ENCODE results near the gene MPG. TPM values are rescaled to one million over a fixed set of nuclear protein-coding genes. Genes with fewer than 3 reads are reported as not detected.

MPG gene
- total RNA-seq, 1 donor from 2014 or later = 43.4 TPM

GRCh38 chr16:76535-77272 is 1.3 kb upstream of the MPG start:
- Mint-ChIP-seq H3K4me3 (peak overlapping the region; percentile 66), H3K27me3 (ENCODE audit: low read depth) (no peaks in the 10 kb centered on the region), H3K9me3 (no peaks in the 10 kb centered on the region), H3K36me3 (no peaks in the 10 kb centered on the region), H3K27ac (peak overlapping the region; percentile 96), H3K4me1 (peaks cover 42% of the 10 kb centered on the region)
- no peak for TF ChIP-seq CTCF (IDR thresholded peaks at IDR 0.05; ENCODE audit: unreplicated experiment)
- no peak for DNase-seq (ENCODE audit: low spot score in 2 of 2, unreplicated experiment in 2 of 2)

- TF ChIP-seq CTCF (IDR thresholded peaks at IDR 0.05; ENCODE audit: unreplicated experiment) = no peak
- Mint-ChIP-seq H3K36me3 (no peaks in the 10 kb centered on the region), H3K27me3 (ENCODE audit: low read depth) (no peaks in the 10 kb centered on the region), H3K9me3 (no peaks in the 10 kb centered on the region), H3K4me1 (peaks cover 41% of the 10 kb centered on the region), H3K27ac (peak overlapping the region; percentile 96), H3K4me3 (peak overlapping the region; percentile 66)
- peak in 1 of 2 experiments; percentile 61 for DNase-seq (ENCODE audit: low spot score in 2 of 2, unreplicated experiment in 2 of 2)
Measured at GRCh38 chr16:77273-77806, 685 bp upstream of the MPG start.

- Mint-ChIP-seq H3K4me3 (peak overlapping the region; percentile 83), H3K27ac (peak overlapping the region; percentile 89), H3K36me3 (no peaks in the 10 kb centered on the region), H3K27me3 (ENCODE audit: low read depth) (no peaks in the 10 kb centered on the region), H3K4me1 (peaks cover 37% of the 10 kb centered on the region), H3K9me3 (no peaks in the 10 kb centered on the region)
- DNase-seq (ENCODE audit: low spot score in 2 of 2, unreplicated experiment in 2 of 2) = peak in 1 of 2 experiments; percentile 49
- no peak for TF ChIP-seq CTCF (IDR thresholded peaks at IDR 0.05; ENCODE audit: unreplicated experiment)
Measured at GRCh38 chr16:78444-79150, 572 bp downstream of the MPG start.

DNA sequence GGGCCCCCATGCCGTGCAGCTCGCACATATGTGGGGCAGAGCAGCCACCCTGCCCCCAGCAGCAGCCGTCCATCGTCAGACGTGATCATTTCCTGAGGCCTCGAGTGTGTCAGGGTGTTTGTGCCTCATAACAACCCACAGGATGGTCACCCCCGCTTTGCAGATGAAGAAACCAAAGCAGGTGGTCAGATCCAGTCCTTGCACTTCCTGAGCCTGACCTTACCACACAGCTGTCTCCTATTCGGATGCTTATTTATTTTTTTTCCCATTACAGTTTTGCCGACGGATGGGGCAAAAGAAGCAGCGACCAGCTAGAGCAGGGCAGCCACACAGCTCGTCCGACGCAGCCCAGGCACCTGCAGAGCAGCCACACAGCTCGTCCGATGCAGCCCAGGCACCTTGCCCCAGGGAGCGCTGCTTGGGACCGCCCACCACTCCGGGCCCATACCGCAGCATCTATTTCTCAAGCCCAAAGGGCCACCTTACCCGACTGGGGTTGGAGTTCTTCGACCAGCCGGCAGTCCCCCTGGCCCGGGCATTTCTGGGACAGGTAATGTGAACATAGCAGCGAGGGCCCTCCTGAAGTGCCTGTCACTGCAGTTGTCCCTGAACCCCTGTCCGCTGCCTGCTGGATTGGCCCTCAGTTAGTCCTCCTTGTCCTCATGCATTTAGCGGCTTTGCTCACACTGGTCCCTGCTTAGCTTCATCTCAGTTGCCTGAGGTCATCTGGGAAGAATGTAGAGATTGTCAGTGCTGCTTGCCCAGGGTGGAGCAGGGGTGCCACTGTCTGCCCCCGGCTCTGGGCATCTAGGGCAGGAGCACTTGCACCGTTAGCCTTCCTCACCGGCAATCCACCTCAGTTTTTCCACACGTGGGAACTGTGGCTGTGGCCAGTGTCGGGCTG is 1.4 kb downstream of the MPG start:
- Mint-ChIP-seq H3K27me3 (ENCODE audit: low read depth) (no peaks in the 10 kb centered on the region), H3K4me3 (peak overlapping the region; percentile 83), H3K9me3 (no peaks in the 10 kb centered on the region), H3K27ac (no peak overlapping the region), H3K4me1 (peaks cover 30% of the 10 kb centered on the region), H3K36me3 (peaks cover 4% of the 10 kb centered on the region)
- no peak for TF ChIP-seq CTCF (IDR thresholded peaks at IDR 0.05; ENCODE audit: unreplicated experiment)
- DNase-seq (ENCODE audit: low spot score in 2 of 2, unreplicated experiment in 2 of 2) = no peak

DNA sequence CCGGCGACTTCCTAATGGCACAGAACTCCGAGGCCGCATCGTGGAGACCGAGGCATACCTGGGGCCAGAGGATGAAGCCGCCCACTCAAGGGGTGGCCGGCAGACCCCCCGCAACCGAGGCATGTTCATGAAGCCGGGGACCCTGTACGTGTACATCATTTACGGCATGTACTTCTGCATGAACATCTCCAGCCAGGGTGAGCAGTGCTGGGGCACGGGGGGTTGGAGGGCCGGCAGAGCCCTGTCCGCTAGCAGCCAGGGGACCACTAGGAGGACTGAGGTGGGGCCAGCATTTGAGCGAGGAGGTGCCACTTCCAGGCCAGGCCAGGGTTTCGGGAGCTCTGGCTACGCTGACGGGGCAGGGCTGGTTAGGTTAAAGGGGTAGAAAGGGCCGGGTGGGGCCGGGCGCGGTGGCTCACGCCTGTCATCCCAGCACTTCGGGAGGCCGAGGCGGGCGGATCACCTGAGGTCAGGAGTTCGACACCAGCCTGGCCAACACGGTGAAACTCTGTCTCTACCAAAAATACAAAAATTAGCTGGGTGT is 5.1 kb downstream of the MPG start:
- no peak overlapping the region for H3K27ac Mint-ChIP-seq
- H3K27me3 Mint-ChIP-seq (ENCODE audit: low read depth) = no peaks in the 10 kb centered on the region
- TF ChIP-seq CTCF (IDR thresholded peaks at IDR 0.05; ENCODE audit: unreplicated experiment) = no peak
- peaks cover 4% of the 10 kb centered on the region for H3K4me1 Mint-ChIP-seq
- H3K9me3 Mint-ChIP-seq = no peaks in the 10 kb centered on the region
- peaks cover 9% of the 10 kb centered on the region for H3K36me3 Mint-ChIP-seq
- no peak for DNase-seq (ENCODE audit: low spot score in 2 of 2, unreplicated experiment in 2 of 2)
- H3K4me3 Mint-ChIP-seq = no peak overlapping the region
